HFFc6 (cell line): Measurements from ENCODE around the gene SLC52A1. TPM values are rescaled to one million over a fixed set of nuclear protein-coding genes. Genes with fewer than 3 reads are reported as not detected.
"Not testable (repeated sequence)": the region's sequence is repeated elsewhere in the genome, so short reads cannot be mapped to it uniquely, and the experiment has no call there.

ENCODE experiments used
- DNase-seq: peaks from one replicate; pipeline ENCODE4 v3.0.0-alpha.2; 2018
- H3K27ac Mint-ChIP-seq: 2 replicates; pipeline ENCODE4 v1.8.0; 2020; ENCODE audit warnings: mild to moderate bottlenecking, mixed read lengths
- H3K27me3 Mint-ChIP-seq: 2 replicates; pipeline ENCODE4 v1.8.0; 2021; ENCODE audit warnings: mild to moderate bottlenecking, moderate library complexity, mixed read lengths; ENCODE audit not compliant: insufficient read depth
- H3K36me3 Mint-ChIP-seq: 2 replicates; pipeline ENCODE4 v1.8.0; 2021; ENCODE audit warnings: low read depth, mixed read lengths
- H3K4me1 Mint-ChIP-seq: 2 replicates; pipeline ENCODE4 v1.8.0; 2020; ENCODE audit warnings: low read depth, mixed read lengths
- H3K4me3 Mint-ChIP-seq: 2 replicates; pipeline ENCODE4 v1.8.0; 2020; ENCODE audit warnings: mild to moderate bottlenecking, moderate library complexity, mixed read lengths
- H3K9me3 Mint-ChIP-seq: 2 replicates; pipeline ENCODE4 v1.8.0; 2020; ENCODE audit warnings: mild to moderate bottlenecking, mixed read lengths
- CTCF ChIP-seq: fragments of 200-600 bp; sonication (generic); IDR thresholded peaks from 2 replicates; pipeline ENCODE4 v1.5.0; 2021; ENCODE audit warnings: antibody characterized with exemption, mild to moderate bottlenecking
- total RNA-seq, 6 experiments: library from RNA; stranded (reverse); fragmentation: NEBNext Ultra II Directional; extraction: Animal tissue kit (Norgen Biotek cat#: 25700); gene quantifications; 2 replicates in 1 of 6; 3 replicates in 5 of 6; pipeline ENCODE4 v1.2.3, GENCODE V29; 2021

SLC52A1 gene
- total RNA-seq, 6 experiments from 2014 or later, result 0.12 TPM; not detected in 5

GRCh38 chr17:5031365-5032082 is 3.7 kb downstream of the SLC52A1 start:
- H3K27ac Mint-ChIP-seq, result 0 out of 2 replicates have a peak overlapping the region, but pooled peaks have one; percentile 17
- H3K27me3 Mint-ChIP-seq, result peaks cover 8% of the 10 kb centered on the region
- DNase-seq, result peak; percentile 60
- H3K4me3 Mint-ChIP-seq, result peak overlapping the region; percentile 80
- peaks cover 6% of the 10 kb centered on the region for H3K4me1 Mint-ChIP-seq
- peak; percentile 88 for TF ChIP-seq CTCF
- no peaks in the 10 kb centered on the region for H3K9me3 Mint-ChIP-seq
- H3K36me3 Mint-ChIP-seq, result no peaks in the 10 kb centered on the region

GRCh38 chr17:5030168-5030567 is 5.1 kb downstream of the SLC52A1 start:
- H3K27me3 Mint-ChIP-seq, H3K36me3 Mint-ChIP-seq, DNase-seq, H3K9me3 Mint-ChIP-seq, H3K27ac Mint-ChIP-seq, H3K4me3 Mint-ChIP-seq: not testable (repeated sequence)
- peaks cover 12% of the 10 kb centered on the region for H3K4me1 Mint-ChIP-seq

- Mint-ChIP-seq H3K27ac (no peak overlapping the region), H3K9me3 (no peaks in the 10 kb centered on the region), H3K4me3 (no peak overlapping the region), H3K4me1 (peaks cover 12% of the 10 kb centered on the region), H3K36me3 (peaks cover 6% of the 10 kb centered on the region), H3K27me3 (peaks cover 4% of the 10 kb centered on the region; the same call in 1 of the 2 replicates)
- no peak for TF ChIP-seq CTCF
- no peak for DNase-seq
Observed at GRCh38 chr17:5027916-5028315, 7.3 kb downstream of the SLC52A1 start.

- H3K4me3 Mint-ChIP-seq, result no peak overlapping the region
- H3K4me1 Mint-ChIP-seq, result peaks cover 12% of the 10 kb centered on the region
- peaks cover 6% of the 10 kb centered on the region for H3K36me3 Mint-ChIP-seq
- no peak overlapping the region for H3K27ac Mint-ChIP-seq
- no peak for TF ChIP-seq CTCF
- no peak for DNase-seq
- peaks cover 4% of the 10 kb centered on the region; the same call in 1 of the 2 replicates for H3K27me3 Mint-ChIP-seq
- no peaks in the 10 kb centered on the region for H3K9me3 Mint-ChIP-seq
Observed at GRCh38 chr17:5027299-5027698, 7.9 kb downstream of the SLC52A1 start.

GRCh38 chr17:5024604-5025003 is 10.6 kb downstream of the SLC52A1 start:
- Mint-ChIP-seq H3K36me3 (peaks cover 21% of the 10 kb centered on the region), H3K4me1 (peaks cover 7% of the 10 kb centered on the region; the same call in 1 of the 2 replicates), H3K9me3 (no peaks in the 10 kb centered on the region), H3K27me3 (peaks cover 5% of the 10 kb centered on the region), H3K4me3 (no peak overlapping the region), H3K27ac (peak overlapping the region; percentile 18; the same call in 1 of the 2 replicates)
- no peak for TF ChIP-seq CTCF
- no peak for DNase-seq

GRCh38 chr17:5023588-5024147 is 11.6 kb downstream of the SLC52A1 start:
- no peak overlapping the region for H3K27ac Mint-ChIP-seq
- no peak overlapping the region for H3K4me3 Mint-ChIP-seq
- no peaks in the 10 kb centered on the region for H3K9me3 Mint-ChIP-seq
- H3K27me3 Mint-ChIP-seq, result peaks cover 6% of the 10 kb centered on the region
- no peak for DNase-seq
- TF ChIP-seq CTCF, result no peak
- peaks cover 7% of the 10 kb centered on the region; the same call in 1 of the 2 replicates for H3K4me1 Mint-ChIP-seq
- peaks cover 29% of the 10 kb centered on the region for H3K36me3 Mint-ChIP-seq
